Right ventricle myocardium superior (tissue), 1 donor: ENCODE results near the gene SKA2. TPM values are rescaled to one million over a fixed set of nuclear protein-coding genes. Genes with fewer than 3 reads are reported as not detected.
"Not testable (repeated sequence)": the region's sequence is repeated elsewhere in the genome, so short reads cannot be mapped to it uniquely, and the experiment has no call there.

Source experiments
- ATAC-seq: fragments of 200-7000 bp; cut with Tn5 transposase; one replicate; pipeline ENCODE4 v1.9.1; 2020; ENCODE audit warnings: mild to moderate bottlenecking; ENCODE audit not compliant: poor library complexity
- DNase-seq: peaks from one replicate; pipeline ENCODE4 v3.0.0-alpha.2; 2020
- intact Hi-C: fragments of 100-400 bp; cut with DNase I; formaldehyde crosslinking; loops from one replicate; pipeline ENCODE4 v1.11.2; 2022
- long read RNA-seq: library from polyadenylated mRNA; unstranded; transcript quantifications from one replicate; pipeline ENCODE4 v2.0.0, GENCODE V29; 2021
- total RNA-seq: library from RNA; stranded (reverse); fragmentation: NEBNext Ultra II Directional; extraction: Animal tissue kit (Norgen Biotek cat#: 25700); gene quantifications from one replicate; pipeline ENCODE4 v1.2.1, GENCODE V29; 2021
- donor health status: DM: no; HTN: yes; CAD: no; lungs with severe emphysema.

The SKA2 gene
- 32.7 TPM for total RNA-seq
- long read RNA-seq, transcript SKA2-201 (4 exons, 2,798 nt), result major isoform, 8 of 22 reads
- long read RNA-seq, transcript SKA2-206 (3 exons, 595 nt), result minor isoform, 7 of 22 reads
- long read RNA-seq, partial matches to known transcripts, result 0 of 22 reads
- long read RNA-seq, other reads (novel, unspliced or antisense), result 0 of 22 reads

- peak; percentile 98 for ATAC-seq
These were observed at the start of gene SKA2 for GRCh38 chr17:59154721-59155438. SKA2 (minus strand) TSS chr17:59155186; CDS start chr17:59155163, 23 bp downstream.

GRCh38 chr17:59202320-59202719 is 47.3 kb upstream of the SKA2 start:
- intact Hi-C loops, result no loop called here
- no peak for ATAC-seq

More at GRCh38 chr17:59154721-59155438, at the start of gene SKA2:
- intact Hi-C loops, result loop anchor here (2.0 kb wide), 1 partner anchor 48 kb away; the partner anchor contains the start of gene TRIM37
- peak; percentile 97 for DNase-seq

GRCh38 chr17:59199398-59199797 is 44.4 kb upstream of the SKA2 start:
- intact Hi-C loops, result no loop called here
- no peak for DNase-seq
- ATAC-seq, result no peak

More at GRCh38 chr17:59202320-59202719, 47.3 kb upstream of the SKA2 start:
- no peak for DNase-seq

GRCh38 chr17:59193336-59193862 is 38.4 kb upstream of the SKA2 start:
- DNase-seq (no peak), ATAC-seq (no peak)
- intact Hi-C loops, result no loop called here

GRCh38 chr17:59190806-59191205 is 35.8 kb upstream of the SKA2 start:
- ATAC-seq (no peak), DNase-seq (no peak)
- intact Hi-C loops, result no loop called here

GRCh38 chr17:59186850-59187249 is 31.9 kb upstream of the SKA2 start:
- ATAC-seq, result no peak
- intact Hi-C loops, result no loop called here

GRCh38 chr17:59185997-59186396 is 31.0 kb upstream of the SKA2 start:
- DNase-seq (no peak), ATAC-seq (no peak)
- intact Hi-C loops, result no loop called here

More at GRCh38 chr17:59186850-59187249, 31.9 kb upstream of the SKA2 start:
- DNase-seq, result no peak

- no peak for DNase-seq
These were observed 26.5 kb upstream of the SKA2 start for GRCh38 chr17:59181481-59181880.

GRCh38 chr17:59180626-59181025 is 25.6 kb upstream of the SKA2 start:
- intact Hi-C loops, result no loop called here
- DNase-seq (no peak), ATAC-seq (no peak)

More at GRCh38 chr17:59181481-59181880, 26.5 kb upstream of the SKA2 start:
- intact Hi-C loops, result no loop called here
- ATAC-seq, result no peak

- DNase-seq, intact Hi-C loops, ATAC-seq: not testable (repeated sequence)
These were observed 24.6 kb upstream of the SKA2 start for GRCh38 chr17:59179601-59180000.

GRCh38 chr17:59178266-59178985 is 23.4 kb upstream of the SKA2 start:
- ATAC-seq (no peak), DNase-seq (no peak)
- intact Hi-C loops, result no loop called here

- DNase-seq, result no peak
- ATAC-seq, result no peak
- intact Hi-C loops, result no loop called here
These were observed 20.1 kb upstream of the SKA2 start for GRCh38 chr17:59175076-59175475.

GRCh38 chr17:59174671-59175070 is 19.7 kb upstream of the SKA2 start:
- ATAC-seq (no peak), DNase-seq (no peak)
- intact Hi-C loops, result no loop called here

- DNase-seq (no peak), ATAC-seq (no peak)
- intact Hi-C loops, result no loop called here
These were observed 17.5 kb upstream of the SKA2 start for GRCh38 chr17:59172436-59173004.

GRCh38 chr17:59167571-59168001 is 12.6 kb upstream of the SKA2 start:
- DNase-seq (no peak), ATAC-seq (no peak)
- intact Hi-C loops, result no loop called here

- intact Hi-C loops, result no loop called here
- ATAC-seq, result no peak
- DNase-seq, result no peak
These were observed 11.0 kb upstream of the SKA2 start for GRCh38 chr17:59165933-59166342.

- intact Hi-C loops, result no loop called here
- DNase-seq (no peak), ATAC-seq (no peak)
These were observed 6.5 kb upstream of the SKA2 start for GRCh38 chr17:59161477-59161876.

- intact Hi-C loops, result no loop called here
- ATAC-seq, result no peak
- no peak for DNase-seq
These were observed 5.4 kb upstream of the SKA2 start for GRCh38 chr17:59160157-59161025.
